DND-41 (cell line): ENCODE data around the gene KRT78.

Source experiments
- ATAC-seq: fragments of 200-7000 bp; cut with Tn5 transposase; 3 replicates; pipeline ENCODE4 v1.9.1; 2021; ENCODE audit warnings: low read depth; ENCODE audit not compliant: insufficient read depth
- DNase-seq: peaks from one replicate; pipeline ENCODE4 v3.0.0-alpha.2; 2020
- H2AFZ ChIP-seq: 2 replicates; pipeline ENCODE4 v1.6.0; 2012; ENCODE audit warnings: low read depth, low read length
- H3K27ac ChIP-seq: 2 replicates; pipeline ENCODE4 v1.5.1; 2012; ENCODE audit warnings: low read length, inconsistent platforms
- H3K27me3 ChIP-seq: fragments of 200-600 bp; sonication (generic); 2 replicates; pipeline ENCODE4 v1.6.0; 2012; ENCODE audit warnings: low read length, mild to moderate bottlenecking, inconsistent platforms; ENCODE audit not compliant: insufficient read depth, poor library complexity
- H3K36me3 ChIP-seq: 2 replicates; pipeline ENCODE4 v1.5.1; 2012; ENCODE audit warnings: low read length, inconsistent platforms; ENCODE audit not compliant: insufficient read depth
- H3K4me1 ChIP-seq: 2 replicates; pipeline ENCODE4 v1.5.1; 2012; ENCODE audit warnings: mild to moderate bottlenecking, low read length; ENCODE audit not compliant: insufficient read depth
- H3K4me2 ChIP-seq: 2 replicates; pipeline ENCODE4 v1.6.0; 2012; ENCODE audit warnings: mild to moderate bottlenecking, moderate library complexity, low read length, inconsistent platforms; ENCODE audit not compliant: insufficient read depth
- H3K4me3 ChIP-seq, 2 experiments: fragments of 200-600 bp in 1 of 2; shearing (Covaris generic) in 1 of 2; 2 replicates each; pipeline ENCODE4 v1.5.1; 2012 to 2016; ENCODE audit warnings: inconsistent platforms in 2 of 2, low read length in 2 of 2, mild to moderate bottlenecking in 2 of 2, low read depth in 1 of 2, moderate library complexity in 1 of 2
- H3K79me2 ChIP-seq: 2 replicates; pipeline ENCODE4 v1.6.0; 2012; ENCODE audit warnings: low read length, inconsistent platforms; ENCODE audit not compliant: insufficient read depth
- H3K9ac ChIP-seq: 2 replicates; pipeline ENCODE4 v1.6.0; 2012; ENCODE audit warnings: low read depth, mild to moderate bottlenecking, inconsistent platforms, low read length, moderate library complexity
- H3K9me3 ChIP-seq: 2 replicates; pipeline ENCODE4 v1.5.1; 2012; ENCODE audit warnings: low read length, moderate library complexity, mild to moderate bottlenecking, inconsistent platforms; ENCODE audit not compliant: insufficient read depth, severe bottlenecking
- H4K20me1 ChIP-seq: 2 replicates; pipeline ENCODE4 v1.6.0; 2012; ENCODE audit warnings: low read length; ENCODE audit not compliant: insufficient read depth
- EZH2 ChIP-seq: IDR thresholded peaks from 3 replicates; pipeline ENCODE4 v1.6.1; 2012; ENCODE audit warnings: borderline replicate concordance, low read depth, mild to moderate bottlenecking, moderate library complexity, low read length, inconsistent platforms; ENCODE audit not compliant: severe bottlenecking
- TF ChIP-seq, protein P1 (sequence below): IDR thresholded peaks from 2 replicates; pipeline ENCODE4 v1.5.1; 2012; ENCODE audit warnings: borderline replicate concordance, low read length, moderate library complexity, mild to moderate bottlenecking; ENCODE audit not compliant: poor library complexity, severe bottlenecking; ENCODE audit errors: extremely low read depth

The KRT78 gene

DNA sequence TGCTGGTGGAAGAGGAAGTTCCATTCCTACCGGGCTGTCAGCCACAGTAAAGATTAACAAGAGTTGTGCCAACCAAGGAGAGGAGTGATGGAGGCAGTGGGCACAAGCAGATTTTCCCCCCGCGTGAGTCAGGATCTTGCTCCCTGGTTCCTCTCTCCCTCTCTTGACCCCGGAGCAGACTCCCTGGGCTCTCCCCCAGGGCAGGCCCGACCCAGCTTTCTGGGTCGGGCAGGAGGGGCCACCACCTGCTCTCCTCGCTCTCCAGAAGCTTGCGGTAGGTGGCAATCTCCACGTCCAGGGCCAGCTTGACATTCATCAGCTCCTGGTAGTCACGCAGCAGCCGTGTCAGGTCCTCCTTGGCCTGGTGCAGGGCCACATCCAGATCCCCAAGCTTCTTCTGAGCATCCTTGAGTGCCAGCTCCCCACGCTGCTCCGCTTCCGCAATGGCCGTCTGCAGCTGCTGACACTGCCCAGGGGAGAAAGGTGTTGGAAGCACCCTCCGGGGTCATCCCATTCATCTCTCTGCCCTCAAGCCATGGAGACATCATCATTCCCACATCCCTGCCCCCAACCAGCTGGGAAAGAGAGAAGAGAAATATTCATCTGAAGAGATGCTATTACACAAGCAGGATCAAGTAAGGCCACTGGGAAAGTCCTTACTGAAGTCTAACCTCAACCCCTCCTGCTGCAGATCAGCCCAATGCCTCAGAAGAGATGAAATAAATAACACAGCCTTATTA lies 25.9 kb downstream of the KRT78 start:
- Histone ChIP-seq H3K79me2 (no peaks in the 10 kb centered on the region), H3K4me2 (no peak overlapping the region), H3K4me1 (no peaks in the 10 kb centered on the region), H3K9ac (no peak overlapping the region), H3K4me3 (no peak overlapping the region), H4K20me1 (peaks cover 6% of the 10 kb centered on the region; the same call in 1 of the 2 replicates), H3K36me3 (no peaks in the 10 kb centered on the region), H2AFZ (no peak overlapping the region), H3K27me3 (peaks cover 29% of the 10 kb centered on the region), H3K27ac (no peak overlapping the region), H3K9me3 (no peaks in the 10 kb centered on the region)
- no peak for DNase-seq
- no peak for ATAC-seq
- TF ChIP-seq EZH2, result no peak
- TF ChIP-seq, protein P1, sequence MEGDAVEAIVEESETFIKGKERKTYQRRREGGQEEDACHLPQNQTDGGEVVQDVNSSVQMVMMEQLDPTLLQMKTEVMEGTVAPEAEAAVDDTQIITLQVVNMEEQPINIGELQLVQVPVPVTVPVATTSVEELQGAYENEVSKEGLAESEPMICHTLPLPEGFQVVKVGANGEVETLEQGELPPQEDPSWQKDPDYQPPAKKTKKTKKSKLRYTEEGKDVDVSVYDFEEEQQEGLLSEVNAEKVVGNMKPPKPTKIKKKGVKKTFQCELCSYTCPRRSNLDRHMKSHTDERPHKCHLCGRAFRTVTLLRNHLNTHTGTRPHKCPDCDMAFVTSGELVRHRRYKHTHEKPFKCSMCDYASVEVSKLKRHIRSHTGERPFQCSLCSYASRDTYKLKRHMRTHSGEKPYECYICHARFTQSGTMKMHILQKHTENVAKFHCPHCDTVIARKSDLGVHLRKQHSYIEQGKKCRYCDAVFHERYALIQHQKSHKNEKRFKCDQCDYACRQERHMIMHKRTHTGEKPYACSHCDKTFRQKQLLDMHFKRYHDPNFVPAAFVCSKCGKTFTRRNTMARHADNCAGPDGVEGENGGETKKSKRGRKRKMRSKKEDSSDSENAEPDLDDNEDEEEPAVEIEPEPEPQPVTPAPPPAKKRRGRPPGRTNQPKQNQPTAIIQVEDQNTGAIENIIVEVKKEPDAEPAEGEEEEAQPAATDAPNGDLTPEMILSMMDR, result no peak

DNA sequence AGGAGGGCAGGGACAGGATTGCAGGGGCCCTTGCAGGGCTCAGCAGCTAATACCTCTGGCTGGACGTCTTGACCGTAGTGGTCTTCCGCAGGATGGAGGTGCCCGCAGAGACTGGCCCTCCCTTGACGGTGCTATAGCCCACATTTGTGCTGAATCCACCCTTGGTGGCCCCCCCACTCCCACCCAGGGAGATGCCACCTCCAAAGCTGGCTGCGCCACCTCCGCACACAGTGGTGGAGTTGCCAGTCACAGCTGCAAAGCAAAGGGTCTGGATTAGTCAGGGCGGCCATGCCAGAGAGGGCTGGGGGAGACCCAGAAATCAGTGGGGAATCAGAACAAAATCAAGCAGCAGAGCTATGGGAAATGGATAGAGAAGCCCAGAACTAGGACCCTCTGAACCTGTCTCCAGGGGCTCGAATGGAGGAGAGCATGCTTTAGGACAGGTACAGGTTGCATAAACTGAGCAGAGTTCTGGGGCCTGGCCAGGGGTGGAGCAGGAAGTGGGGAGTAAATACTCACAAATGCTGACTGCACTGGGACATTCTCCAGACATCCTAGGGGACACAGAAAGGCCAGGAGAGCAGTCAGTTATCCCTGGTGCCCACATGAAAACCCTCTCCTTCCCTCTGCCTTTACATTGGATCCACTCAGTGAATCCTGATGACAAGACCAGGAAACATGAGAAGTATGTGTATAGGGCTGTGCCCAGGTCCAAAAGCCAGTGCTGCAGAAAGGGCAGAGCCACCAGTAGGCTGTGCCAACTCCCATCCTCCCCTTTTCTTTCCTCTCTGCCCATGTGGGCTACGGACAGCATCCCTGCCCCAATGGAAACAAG lies 26.8 kb downstream of the KRT78 start:
- Histone ChIP-seq H3K9me3 (no peaks in the 10 kb centered on the region), H3K27me3 (peaks cover 35% of the 10 kb centered on the region), H3K4me2 (no peak overlapping the region)

DNA sequence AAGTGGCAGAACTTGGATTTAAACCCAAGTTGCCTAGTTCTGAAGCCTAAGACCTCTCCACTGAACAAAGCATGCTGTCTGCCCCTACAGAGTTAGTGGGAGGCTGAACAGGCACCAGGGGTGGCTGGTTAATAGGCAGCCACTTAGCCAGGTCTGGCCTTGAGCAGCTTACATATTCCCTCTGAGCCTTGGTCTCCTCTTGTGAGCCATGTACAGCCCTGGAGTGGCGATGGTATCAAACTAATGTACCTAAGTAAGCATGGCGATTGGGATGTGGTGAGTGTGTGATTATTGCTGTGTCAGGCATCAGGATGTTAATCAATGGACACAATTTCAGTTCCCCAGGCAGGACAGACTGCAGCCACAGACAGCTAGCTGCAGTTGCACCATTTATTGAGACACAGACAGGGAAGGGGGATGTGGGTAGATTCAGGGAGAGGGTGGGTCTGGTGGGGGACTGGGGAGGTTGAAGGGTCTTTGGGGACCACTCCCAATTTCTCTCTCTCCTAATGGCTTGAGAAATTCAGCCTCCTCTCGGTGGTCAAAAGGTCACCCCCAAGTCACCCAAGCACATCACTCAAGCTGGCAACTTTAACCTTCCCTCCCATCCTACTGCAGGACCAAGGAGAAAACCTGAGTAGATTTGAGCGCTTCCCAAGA lies 27.6 kb downstream of the KRT78 start:
- Histone ChIP-seq H3K9ac (no peak overlapping the region), H2AFZ (no peak overlapping the region)

More for the DNA sequence above, 26.8 kb downstream of the KRT78 start:
- no peak overlapping the region for H3K4me3 ChIP-seq
- no peak overlapping the region for H3K9ac ChIP-seq
- no peak overlapping the region for H3K27ac ChIP-seq
- DNase-seq, result no peak
- H3K36me3 ChIP-seq, result no peaks in the 10 kb centered on the region
- no peak overlapping the region for H2AFZ ChIP-seq
- no peak for ATAC-seq
- TF ChIP-seq, protein P1, result no peak
- no peak for TF ChIP-seq EZH2
- no peaks in the 10 kb centered on the region for H3K79me2 ChIP-seq
- H3K4me1 ChIP-seq, result no peaks in the 10 kb centered on the region
- peaks cover 6% of the 10 kb centered on the region; the same call in 1 of the 2 replicates for H4K20me1 ChIP-seq

More for the DNA sequence above, 27.6 kb downstream of the KRT78 start:
- TF ChIP-seq, protein P1, result no peak
- TF ChIP-seq EZH2, result no peak
- ATAC-seq (no peak), DNase-seq (no peak)
- Histone ChIP-seq H3K27me3 (peaks cover 35% of the 10 kb centered on the region), H4K20me1 (peaks cover 6% of the 10 kb centered on the region; the same call in 1 of the 2 replicates), H3K4me2 (no peak overlapping the region), H3K79me2 (no peaks in the 10 kb centered on the region), H3K4me1 (no peaks in the 10 kb centered on the region), H3K4me3 (no peak overlapping the region), H3K36me3 (no peaks in the 10 kb centered on the region), H3K27ac (no peak overlapping the region), H3K9me3 (no peaks in the 10 kb centered on the region)
